ENCODE data around the gene RECQL. TPM values are rescaled to one million over a fixed set of nuclear protein-coding genes. Genes with fewer than 3 reads are reported as not detected.

Gene RECQL
- total RNA-seq, 1 donor from 2014 or later = 46.6 TPM

GRCh38 chr12:21502164-21502496, 695 bp upstream of the RECQL start:
- Histone ChIP-seq H3K4me3 (ENCODE audit: low read depth, low read length) (peak overlapping the region; percentile 93), H3K36me3 (ENCODE audit: control insufficient read depth, insufficient read depth, low read length) (peaks cover 6% of the 10 kb centered on the region), H3K27me3 (ENCODE audit: control insufficient read depth, insufficient read depth, low read length) (no peaks in the 10 kb centered on the region)
- TF ChIP-seq, protein P1, sequence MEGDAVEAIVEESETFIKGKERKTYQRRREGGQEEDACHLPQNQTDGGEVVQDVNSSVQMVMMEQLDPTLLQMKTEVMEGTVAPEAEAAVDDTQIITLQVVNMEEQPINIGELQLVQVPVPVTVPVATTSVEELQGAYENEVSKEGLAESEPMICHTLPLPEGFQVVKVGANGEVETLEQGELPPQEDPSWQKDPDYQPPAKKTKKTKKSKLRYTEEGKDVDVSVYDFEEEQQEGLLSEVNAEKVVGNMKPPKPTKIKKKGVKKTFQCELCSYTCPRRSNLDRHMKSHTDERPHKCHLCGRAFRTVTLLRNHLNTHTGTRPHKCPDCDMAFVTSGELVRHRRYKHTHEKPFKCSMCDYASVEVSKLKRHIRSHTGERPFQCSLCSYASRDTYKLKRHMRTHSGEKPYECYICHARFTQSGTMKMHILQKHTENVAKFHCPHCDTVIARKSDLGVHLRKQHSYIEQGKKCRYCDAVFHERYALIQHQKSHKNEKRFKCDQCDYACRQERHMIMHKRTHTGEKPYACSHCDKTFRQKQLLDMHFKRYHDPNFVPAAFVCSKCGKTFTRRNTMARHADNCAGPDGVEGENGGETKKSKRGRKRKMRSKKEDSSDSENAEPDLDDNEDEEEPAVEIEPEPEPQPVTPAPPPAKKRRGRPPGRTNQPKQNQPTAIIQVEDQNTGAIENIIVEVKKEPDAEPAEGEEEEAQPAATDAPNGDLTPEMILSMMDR (IDR thresholded peaks at IDR 0.05; ENCODE audit: insufficient read depth, low read length, severe bottlenecking) = no peak
- DNase-seq (ENCODE audit: low read depth) (peak; percentile 15), FAIRE-seq (no peak)

DNA sequence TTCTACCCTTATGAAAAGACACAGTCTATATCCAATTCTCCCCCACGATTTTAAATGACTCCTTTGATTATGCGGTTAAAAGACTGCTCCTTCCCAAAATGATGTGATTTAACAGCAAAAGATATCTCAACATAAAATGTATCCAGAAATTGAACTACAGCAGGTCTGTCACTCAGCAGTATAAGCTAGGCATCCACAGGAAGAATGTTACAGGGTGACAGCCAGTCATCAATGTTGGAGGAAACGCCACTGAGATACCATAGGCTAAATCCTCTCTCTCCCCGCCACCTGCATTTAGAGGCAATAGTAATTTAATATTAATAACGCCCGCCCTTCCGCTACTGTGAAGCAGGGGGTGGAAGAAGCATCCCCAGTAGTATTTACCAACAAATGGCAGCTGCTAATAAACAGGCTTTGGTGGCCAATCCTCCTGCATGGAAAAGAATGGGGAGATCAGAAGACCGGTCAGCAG, 613 bp downstream of the RECQL start:
- FAIRE-seq (no peak), DNase-seq (ENCODE audit: low read depth) (no peak)
- Histone ChIP-seq H3K4me3 (ENCODE audit: low read depth, low read length) (peak overlapping the region; percentile 93), H3K36me3 (ENCODE audit: control insufficient read depth, insufficient read depth, low read length) (peaks cover 8% of the 10 kb centered on the region), H3K27me3 (ENCODE audit: control insufficient read depth, insufficient read depth, low read length) (no peaks in the 10 kb centered on the region)
- TF ChIP-seq, protein P1 (IDR thresholded peaks at IDR 0.05; ENCODE audit: insufficient read depth, low read length, severe bottlenecking) = no peak

DNA sequence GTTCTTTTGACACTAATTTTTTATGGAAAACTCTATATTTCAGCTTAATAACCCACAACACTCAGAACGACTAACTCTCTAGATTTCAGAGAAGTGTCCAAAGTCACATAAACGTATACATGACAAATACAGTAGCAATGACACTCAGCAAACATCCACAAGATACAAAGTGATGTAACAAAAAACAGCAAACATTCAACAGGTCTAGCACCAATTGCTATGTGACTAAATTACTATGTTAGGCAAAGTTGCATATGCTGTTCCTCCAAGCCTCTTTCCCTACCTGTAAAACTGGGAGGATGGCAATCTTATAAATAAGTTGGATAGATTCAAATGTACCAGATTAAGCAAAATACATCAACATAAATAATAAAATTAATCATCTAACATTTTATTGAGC, 1.7 kb downstream of the RECQL start:
- DNase-seq (ENCODE audit: low read depth) (no peak), FAIRE-seq (no peak)
- no peak overlapping the region for H3K4me3 ChIP-seq (ENCODE audit: low read depth, low read length)
- TF ChIP-seq, protein P1 (IDR thresholded peaks at IDR 0.05; ENCODE audit: insufficient read depth, low read length, severe bottlenecking) = no peak
- H3K36me3 ChIP-seq (ENCODE audit: control insufficient read depth, insufficient read depth, low read length) = peaks cover 8% of the 10 kb centered on the region
- H3K27me3 ChIP-seq (ENCODE audit: control insufficient read depth, insufficient read depth, low read length) = no peaks in the 10 kb centered on the region

DNA sequence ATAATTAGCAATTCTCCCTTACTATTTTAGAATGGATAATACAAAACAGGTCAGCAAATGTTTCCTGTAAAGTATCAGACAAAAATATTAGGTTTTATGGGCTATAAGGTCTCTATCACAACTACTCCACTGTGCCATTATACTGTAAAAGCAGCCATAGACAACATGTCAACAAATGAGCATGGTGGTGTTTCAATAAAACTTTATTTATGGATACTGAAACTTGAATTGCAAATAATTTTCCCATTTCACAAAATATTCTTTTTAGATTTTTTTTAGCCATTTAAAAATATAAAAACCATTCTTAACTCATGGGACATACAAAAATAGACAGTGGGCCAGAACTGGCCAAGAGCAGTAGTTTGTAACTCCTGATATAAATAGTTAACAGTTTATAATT, 15.4 kb downstream of the RECQL start:
- H3K4me3 ChIP-seq (ENCODE audit: low read depth, low read length) = no peak overlapping the region
- TF ChIP-seq, protein P1 (IDR thresholded peaks at IDR 0.05; ENCODE audit: insufficient read depth, low read length, severe bottlenecking) = no peak
- DNase-seq (ENCODE audit: low read depth) = no peak
- no peaks in the 10 kb centered on the region for H3K27me3 ChIP-seq (ENCODE audit: control insufficient read depth, insufficient read depth, low read length)
- no peak for FAIRE-seq
- H3K36me3 ChIP-seq (ENCODE audit: control insufficient read depth, insufficient read depth, low read length) = peaks cover 2% of the 10 kb centered on the region

- no peak overlapping the region for H3K4me3 ChIP-seq (ENCODE audit: low read depth, low read length)
- no peak for DNase-seq (ENCODE audit: low read depth)
- peaks cover 3% of the 10 kb centered on the region for H3K36me3 ChIP-seq (ENCODE audit: control insufficient read depth, insufficient read depth, low read length)
- H3K27me3 ChIP-seq (ENCODE audit: control insufficient read depth, insufficient read depth, low read length) = no peaks in the 10 kb centered on the region
- TF ChIP-seq, protein P1 (IDR thresholded peaks at IDR 0.05; ENCODE audit: insufficient read depth, low read length, severe bottlenecking) = no peak
- FAIRE-seq = no peak
Observed at GRCh38 chr12:21483531-21483930, 17.9 kb downstream of the RECQL start.

GRCh38 chr12:21478756-21479455, 22.5 kb downstream of the RECQL start:
- FAIRE-seq (no peak), DNase-seq (ENCODE audit: low read depth) (no peak)
- H3K27me3 ChIP-seq (ENCODE audit: control insufficient read depth, insufficient read depth, low read length) = no peaks in the 10 kb centered on the region
- TF ChIP-seq, protein P1 (IDR thresholded peaks at IDR 0.05; ENCODE audit: insufficient read depth, low read length, severe bottlenecking) = no peak
- H3K36me3 ChIP-seq (ENCODE audit: control insufficient read depth, insufficient read depth, low read length) = peaks cover 3% of the 10 kb centered on the region
- H3K4me3 ChIP-seq (ENCODE audit: low read depth, low read length) = no peak overlapping the region

All from bronchial epithelial cell (primary cell).